GM12892 (cell line): Measurements from ENCODE around the gene SHANK1.

ENCODE experiments used
- DNase-seq: peaks from one replicate; pipeline ENCODE4 v3.0.0; 2011; ENCODE audit not compliant: insufficient read length
- FAIRE-seq: peaks from 2 replicates; lab custom pipeline; 2011; peaks lifted over from hg19 to GRCh38; lab: Jason Lieb, UNC
- POLR2A ChIP-seq: IDR thresholded peaks from 2 replicates; pipeline ENCODE4 v1.6.1; 2011; ENCODE audit warnings: low read depth, low read length, control low read depth
- POLR2AphosphoS5 ChIP-seq: IDR thresholded peaks from 2 replicates; pipeline ENCODE4 v1.6.1; 2011; ENCODE audit warnings: low read depth, low read length, control low read depth
- TAF1 ChIP-seq: IDR thresholded peaks from 2 replicates; pipeline ENCODE4 v1.6.1; 2011; ENCODE audit warnings: low read depth, mild to moderate bottlenecking, control low read depth, low read length, borderline replicate concordance

Gene SHANK1

DNA sequence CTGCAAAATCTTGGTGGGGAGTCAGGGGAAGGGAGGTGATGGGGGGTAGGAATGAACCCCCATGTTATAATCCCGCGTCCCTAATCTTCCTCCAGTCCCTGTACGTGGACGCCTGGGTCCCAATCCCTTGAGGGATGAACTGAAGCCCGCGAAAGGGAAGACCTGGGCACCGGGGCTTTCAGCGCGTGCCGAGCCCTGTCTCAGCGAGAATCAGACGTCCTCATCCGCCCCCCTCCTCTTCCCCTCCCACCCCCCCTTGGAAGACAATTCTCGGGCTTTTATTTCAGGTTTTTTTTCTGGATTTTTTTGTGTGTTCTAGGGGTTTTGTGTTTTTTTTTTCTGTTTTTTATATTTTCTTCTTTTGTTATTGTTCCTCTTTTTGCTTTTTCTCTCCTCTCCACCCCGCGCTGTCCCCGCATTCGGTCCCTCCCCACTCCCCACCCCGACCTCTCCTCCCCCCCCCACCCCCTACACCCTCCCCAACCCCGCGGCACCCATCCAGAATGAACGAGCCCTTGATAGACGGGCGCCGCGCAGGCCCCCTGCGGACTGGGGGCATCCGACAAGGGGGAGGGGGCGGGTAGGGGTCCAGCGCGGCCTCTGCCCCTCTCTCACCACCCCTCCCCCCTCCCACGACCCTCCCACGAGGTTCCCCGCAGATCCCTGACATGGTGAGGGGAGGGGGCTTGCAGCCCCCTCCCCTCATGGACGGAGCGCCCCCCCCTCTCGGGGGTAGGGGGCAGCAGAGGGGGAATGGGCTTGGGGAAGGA, 60.1 kb downstream of the SHANK1 start:
- DNase-seq = no peak
- no peak for FAIRE-seq
- TF ChIP-seq POLR2AphosphoS5 (no peak), TAF1 (no peak), POLR2A (no peak)

DNA sequence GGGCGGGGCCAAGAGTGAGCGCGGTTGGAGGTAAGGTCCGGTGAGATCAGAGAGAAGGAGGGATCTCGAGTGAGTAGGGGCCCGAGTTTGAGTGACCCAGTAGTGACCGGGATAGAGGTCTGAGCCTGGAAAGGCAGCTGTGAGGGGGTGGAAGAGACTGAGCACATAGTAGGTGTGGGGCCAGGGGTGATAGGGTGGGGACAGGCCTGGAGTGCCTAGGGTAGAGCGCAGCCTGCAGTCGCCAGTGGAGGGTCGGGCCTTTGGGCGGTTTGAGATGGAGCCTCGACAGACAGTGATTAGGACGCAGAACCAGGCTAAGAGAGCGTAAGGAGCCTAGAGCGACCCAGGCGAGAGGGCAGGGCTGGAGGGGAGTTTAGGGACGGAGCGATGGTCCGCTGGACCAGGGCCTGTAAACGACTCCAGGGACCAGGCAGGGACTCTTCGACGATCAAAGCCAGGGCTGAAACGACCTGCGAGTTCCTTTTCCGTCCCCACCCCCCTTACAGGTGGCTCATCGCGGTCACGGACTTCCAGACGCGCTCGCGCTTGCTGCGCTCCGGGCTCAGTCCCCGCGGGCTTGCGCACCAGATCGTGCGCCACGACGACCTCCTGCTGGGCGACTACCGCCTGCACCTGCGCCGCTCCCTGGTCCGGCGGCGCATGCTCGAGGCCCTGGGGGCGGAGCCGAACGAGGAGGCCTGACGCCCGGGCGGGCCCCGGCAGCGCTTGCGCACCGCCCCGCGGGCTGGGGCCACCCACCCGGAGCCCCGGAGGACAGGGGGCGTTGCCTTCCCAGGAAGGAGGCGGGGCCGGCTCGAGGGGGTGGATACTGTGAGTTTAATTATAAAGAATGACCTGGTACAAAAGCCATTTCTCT, 60.9 kb downstream of the SHANK1 start:
- FAIRE-seq = no peak

DNA sequence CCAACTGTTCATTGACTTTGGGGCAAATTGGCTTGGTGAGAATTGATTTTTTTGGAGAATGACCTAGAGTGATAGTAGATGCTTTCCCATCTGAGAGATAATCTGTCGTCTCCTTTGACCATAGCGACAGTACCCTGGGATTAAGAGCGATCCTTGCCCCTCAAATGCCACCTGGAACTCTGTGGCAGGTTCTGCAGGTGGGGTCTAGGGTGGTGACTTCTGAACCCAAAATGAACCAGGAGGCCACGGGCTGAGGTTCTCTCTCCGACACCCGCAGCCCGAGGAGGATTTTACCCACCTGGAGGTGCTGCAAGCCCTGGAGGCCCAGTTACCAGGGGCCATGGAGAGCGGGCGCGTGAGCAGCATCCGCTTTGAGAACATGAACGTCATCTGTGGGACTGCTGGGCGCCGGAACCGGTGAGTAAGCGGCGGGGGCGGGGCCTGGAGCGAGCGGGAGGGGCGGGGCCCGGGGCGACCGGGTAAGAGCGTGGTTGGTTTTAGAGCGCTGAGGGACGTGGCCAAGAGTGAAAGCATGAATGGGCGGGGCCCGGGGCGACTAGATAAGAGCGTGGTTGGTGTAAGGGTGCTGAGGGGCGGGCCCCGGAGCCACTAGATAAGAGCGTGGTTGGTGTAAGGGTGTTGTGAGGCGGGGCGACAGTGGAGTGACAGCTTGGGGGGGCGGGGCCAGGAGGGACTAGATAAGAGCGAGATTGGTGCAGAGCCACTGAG, 61.7 kb downstream of the SHANK1 start:
- TF ChIP-seq TAF1 (no peak), POLR2AphosphoS5 (no peak), POLR2A (no peak)
- DNase-seq (no peak), FAIRE-seq (no peak)

More for the DNA sequence above, 60.9 kb downstream of the SHANK1 start:
- DNase-seq = no peak
- TF ChIP-seq POLR2A = no peak
- TF ChIP-seq POLR2AphosphoS5 = no peak
- TF ChIP-seq TAF1 = no peak

DNA sequence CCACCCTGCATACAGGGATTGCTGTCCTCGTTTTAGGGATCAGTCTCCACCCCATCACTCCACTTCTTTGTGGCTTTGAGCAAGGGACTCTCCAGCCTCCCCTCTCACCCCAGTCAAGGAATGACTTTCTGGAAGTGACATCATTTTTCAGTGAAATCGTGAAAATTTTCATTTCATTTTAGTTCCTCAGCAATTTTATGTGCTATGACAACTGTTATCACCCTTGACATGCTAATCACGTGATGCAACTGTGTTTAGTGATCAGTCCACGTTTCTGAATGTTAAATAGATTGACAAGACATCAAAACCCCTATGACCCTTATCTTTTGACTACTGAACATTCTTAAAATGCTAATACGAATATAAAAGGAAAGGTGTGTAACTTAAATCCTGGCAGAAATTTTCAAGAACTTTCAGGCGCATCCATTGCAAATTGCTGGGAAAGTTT, 62.4 kb downstream of the SHANK1 start:
- TF ChIP-seq TAF1 (no peak), POLR2A (no peak), POLR2AphosphoS5 (no peak)
- FAIRE-seq (no peak), DNase-seq (no peak)

DNA sequence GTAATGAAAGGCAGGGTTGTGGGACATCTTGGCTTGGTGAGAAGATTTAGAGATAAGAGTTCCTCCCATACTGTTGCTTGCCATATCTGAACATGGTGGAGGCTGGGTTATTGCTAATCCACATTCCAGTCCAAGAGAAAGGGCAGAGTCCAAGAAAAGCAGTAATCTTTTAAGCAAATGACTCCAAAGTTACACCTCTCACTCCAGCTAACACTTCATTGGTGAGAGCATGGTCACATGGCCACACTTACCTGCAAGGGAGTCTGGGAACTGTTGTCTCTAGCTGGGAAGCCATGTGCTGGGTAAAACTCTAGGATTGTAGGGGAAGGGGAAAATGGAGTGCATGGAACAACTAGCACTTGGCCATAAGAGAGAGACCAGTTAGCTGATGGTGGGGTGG, 64.7 kb downstream of the SHANK1 start:
- TF ChIP-seq POLR2A = no peak
- no peak for TF ChIP-seq TAF1
- TF ChIP-seq POLR2AphosphoS5 = no peak
- DNase-seq (no peak), FAIRE-seq (no peak)

DNA sequence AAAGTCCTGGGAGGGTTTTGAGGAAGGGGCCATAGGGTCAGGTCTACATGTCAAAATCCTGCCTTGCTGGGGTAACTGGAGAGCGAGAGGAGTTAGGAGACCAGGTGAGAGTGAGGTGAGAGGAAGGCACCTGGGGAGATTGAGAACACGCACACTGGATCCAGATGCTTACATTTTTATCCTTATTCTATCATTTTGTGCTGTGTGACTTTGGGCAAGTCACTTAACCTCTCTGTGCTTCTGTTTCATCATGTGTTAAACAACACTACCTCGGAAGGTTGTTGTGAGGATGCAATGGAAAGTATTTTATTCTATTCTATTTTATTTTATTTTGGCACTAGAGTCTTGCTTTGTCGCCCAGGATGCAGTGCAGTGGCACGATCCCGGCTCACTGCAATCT, 66.9 kb downstream of the SHANK1 start:
- no peak for TF ChIP-seq POLR2A
- no peak for TF ChIP-seq TAF1
- no peak for TF ChIP-seq POLR2AphosphoS5
- DNase-seq (no peak), FAIRE-seq (no peak)

DNA sequence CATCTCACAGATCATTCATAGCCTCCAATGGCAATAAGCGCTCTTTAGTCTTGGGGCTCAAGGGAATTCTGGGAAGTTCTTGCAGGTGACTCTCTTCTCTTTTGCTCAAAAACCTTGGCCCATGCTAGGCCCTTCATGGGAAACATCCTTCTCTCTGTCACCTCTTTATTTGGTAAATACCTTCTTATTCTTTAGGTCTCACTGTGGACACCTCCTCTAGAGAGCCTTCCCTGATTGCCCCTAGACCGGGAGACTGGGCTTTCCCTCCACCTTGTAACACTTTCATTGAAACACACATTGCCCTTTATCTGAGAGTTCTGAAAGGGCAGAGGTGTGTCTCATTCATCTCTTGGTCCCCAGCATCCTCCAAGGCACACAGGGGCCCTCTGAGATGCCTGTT, 68.4 kb downstream of the SHANK1 start:
- DNase-seq (no peak), FAIRE-seq (no peak)
- no peak for TF ChIP-seq TAF1
- TF ChIP-seq POLR2AphosphoS5 = no peak
- no peak for TF ChIP-seq POLR2A

DNA sequence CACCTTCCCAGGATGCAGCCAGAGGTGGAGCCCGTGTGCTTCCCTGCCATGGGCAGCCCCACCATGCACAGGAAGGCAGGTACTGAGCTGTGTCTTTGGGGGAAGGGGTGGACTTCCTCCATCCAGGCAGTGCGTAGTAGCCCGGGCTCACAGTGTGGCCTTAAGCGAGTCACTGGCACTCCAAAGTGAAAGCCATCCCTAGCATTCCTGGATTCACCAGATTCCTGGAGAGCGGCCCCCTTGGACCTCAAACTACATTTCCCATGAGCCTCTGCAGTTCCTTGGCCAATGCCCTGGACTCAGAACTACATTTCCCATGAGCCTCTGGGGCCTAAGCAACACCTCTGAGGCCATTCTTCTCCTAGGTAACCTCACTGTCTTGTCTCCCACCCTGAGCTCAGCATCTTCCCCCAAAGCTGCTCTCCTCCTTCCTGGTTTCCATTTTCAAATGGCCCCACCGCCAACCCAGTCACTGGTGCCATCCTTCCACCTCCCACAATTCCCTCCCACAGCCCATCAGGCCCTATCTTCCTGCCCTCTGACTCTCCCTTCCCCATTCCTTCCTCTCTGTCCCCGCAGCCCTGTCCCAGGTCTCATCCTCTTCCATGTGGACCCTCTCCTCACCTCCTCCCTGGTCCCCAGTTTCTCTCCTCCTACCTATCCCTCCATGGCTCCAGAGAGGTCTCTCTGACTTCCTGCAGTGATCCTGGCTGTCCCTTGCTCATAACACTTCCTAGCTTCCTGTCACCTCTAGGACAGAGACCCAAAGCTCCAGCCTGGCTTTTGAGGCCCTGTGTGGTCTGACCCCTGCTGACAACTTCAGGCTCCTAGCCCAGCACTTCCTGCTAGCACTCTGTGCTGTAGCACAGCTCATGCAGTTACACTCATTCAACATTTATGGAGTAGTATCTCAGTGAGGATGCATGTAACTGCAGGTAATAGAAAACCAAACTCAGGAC, 69.9 kb downstream of the SHANK1 start, which contains the start of gene C19orf81:
Gene C19orf81, plus strand, starts transcription at position 13 of the 959 bp plus-strand sequence. Its CDS starts 0 bp downstream, at position 13.
- DNase-seq (no peak), FAIRE-seq (peak; percentile 51)
- TF ChIP-seq TAF1 (no peak), POLR2A (no peak), POLR2AphosphoS5 (no peak)

DNA sequence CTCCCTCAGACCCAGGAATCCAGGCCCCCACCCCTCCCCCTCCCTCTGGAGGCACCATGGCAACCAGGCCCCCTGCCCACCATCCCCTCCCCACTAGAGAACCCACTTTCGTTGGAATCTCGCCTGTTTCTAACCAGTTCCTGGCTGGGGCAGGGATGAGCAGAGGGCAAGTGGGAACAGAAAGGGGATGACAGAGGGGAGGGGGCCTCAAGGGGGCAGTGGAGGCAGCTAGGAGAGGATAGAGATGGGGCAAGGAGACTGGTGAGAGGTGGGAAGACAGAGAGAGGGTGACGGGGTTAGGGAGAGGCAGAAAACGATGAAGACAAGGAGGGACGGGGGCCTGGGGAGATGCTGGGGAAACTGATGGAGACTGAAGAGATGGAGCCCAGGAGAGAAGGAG, 70.9 kb downstream of the SHANK1 start:
- FAIRE-seq (no peak), DNase-seq (no peak)
- TF ChIP-seq POLR2A = no peak
- no peak for TF ChIP-seq POLR2AphosphoS5
- no peak for TF ChIP-seq TAF1
